ENCODE data around the gene HLA-DQA2. TPM values are rescaled to one million over a fixed set of nuclear protein-coding genes. Genes with fewer than 3 reads are reported as not detected.

The HLA-DQA2 gene
- total and polyA plus RNA-seq, 2 of the 4 experiments (the other 2 are of a cell fraction), result not detected

GRCh38 chr6:32697031-32697430 is 44.2 kb upstream of the HLA-DQA2 start:
- H2AK9ac ChIP-seq (replicated peaks; ENCODE audit: low read depth, low read length, poor library complexity), result no peak overlapping the region
- H3K36me3 ChIP-seq (ENCODE audit: control insufficient read depth, insufficient read depth, low read length), result no peaks in the 10 kb centered on the region
- DNase-seq (no peak), ATAC-seq (ENCODE audit: low read depth) (no peak)
- no peak overlapping the region for H3K9ac ChIP-seq (ENCODE audit: low read depth, low read length)
- no peak overlapping the region for H3K18ac ChIP-seq (ENCODE audit: low read depth, low read length)
- H4K91ac ChIP-seq (ENCODE audit: insufficient read depth, low read depth, low read length), result no peak overlapping the region
- H3K9me3 ChIP-seq (ENCODE audit: control insufficient read depth, insufficient read depth, low read length), result no peaks in the 10 kb centered on the region
- H4K5ac ChIP-seq (ENCODE audit: low read depth, low read length), result no peak overlapping the region
- no TSS peak for BruUV-seq (replicated peaks)
- H2BK120ac ChIP-seq (ENCODE audit: low read depth, low read length), result no peak overlapping the region
- no peak overlapping the region for H3K4me2 ChIP-seq (ENCODE audit: low read depth, low read length)
- H3K4me3 ChIP-seq (ENCODE audit: insufficient read depth, low read depth, low read length), result no peak overlapping the region
- WGBS, 2 experiments (ENCODE audit: extremely low coverage in 2 of 2, insufficient read length in 1 of 2), result 40% methylated on average over 1 of the region's 1 CpG; no CpG with 5 or more reads in 1 of the 2 experiments
- no peak overlapping the region for H3K4ac ChIP-seq (ENCODE audit: low read depth, low read length)
- H3K14ac ChIP-seq (replicated peaks; ENCODE audit: low read depth, low read length), result no peak overlapping the region
- in situ Hi-C loops (cut with MboI; ENCODE audit: low sequenced_read_pairs) (loop anchor here (10.0 kb wide), 2 partner anchors 282 to 452 kb away; no protein-coding TSS in a partner anchor), intact Hi-C loops (cut with micrococcal nuclease) (no loop called here), dilution Hi-C loops (cut with HindIII; ENCODE audit: low sequenced_read_pairs, unreplicated experiment) (no loop called here)
- no peaks in the 10 kb centered on the region for H3K9me1 ChIP-seq (ENCODE audit: insufficient read depth, low read length)
- H4K20me1 ChIP-seq (ENCODE audit: insufficient read depth, low read length), result no peaks in the 10 kb centered on the region
- H3K79me1 ChIP-seq (ENCODE audit: low read depth in 1 of 2, low read length in 2 of 2), result no peaks in the 10 kb centered on the region
- no peaks in the 10 kb centered on the region for H3K4me1 ChIP-seq (ENCODE audit: control insufficient read depth, insufficient read depth, low read length)
- ChIA-PET POLR2A (ENCODE audit: unreplicated experiment) (no interaction called here), CTCF (no interaction called here)
- H2AFZ ChIP-seq (replicated peaks; ENCODE audit: low read length, poor library complexity), result no peak overlapping the region
- H2AK5ac ChIP-seq (ENCODE audit: low read depth, low read length), result no peak overlapping the region
- no peak overlapping the region for H2BK5ac ChIP-seq (ENCODE audit: low read depth, low read length, poor library complexity, severe bottlenecking)
- peaks cover 2% of the 10 kb centered on the region; the same call in 1 of the 2 replicates for H3K27me3 ChIP-seq (ENCODE audit: control insufficient read depth, insufficient read depth, low read length)
- H3K56ac ChIP-seq (ENCODE audit: extremely low read depth, insufficient read depth, low read length), result no peak overlapping the region
- no peak overlapping the region for H3K23ac ChIP-seq (ENCODE audit: low read depth, low read length)
- no peak overlapping the region for H2BK15ac ChIP-seq (ENCODE audit: low read depth, low read length)
- TF ChIP-seq MAFK (IDR thresholded peaks at IDR 0.05; ENCODE audit: low read depth, low read length) (no peak), CEBPB (IDR thresholded peaks at IDR 0.05; ENCODE audit: low read depth, low read length) (no peak), RAD21 (IDR thresholded peaks at IDR 0.05; ENCODE audit: low read length) (no peak)
- H4K8ac ChIP-seq (ENCODE audit: low read depth in 2 of 2, low read length in 2 of 2), result no peak overlapping the region
- no peak overlapping the region for H3K27ac ChIP-seq (ENCODE audit: insufficient read depth, low read length)
- no peak overlapping the region for H2BK20ac ChIP-seq (ENCODE audit: low read depth, low read length)
